ENCODE data around the gene SRGAP3. TPM values are rescaled to one million over a fixed set of nuclear protein-coding genes. Genes with fewer than 3 reads are reported as not detected.

SRGAP3 gene
- total and polyA plus RNA-seq, 2 donors: 3.9 to 4.4 TPM

DNA sequence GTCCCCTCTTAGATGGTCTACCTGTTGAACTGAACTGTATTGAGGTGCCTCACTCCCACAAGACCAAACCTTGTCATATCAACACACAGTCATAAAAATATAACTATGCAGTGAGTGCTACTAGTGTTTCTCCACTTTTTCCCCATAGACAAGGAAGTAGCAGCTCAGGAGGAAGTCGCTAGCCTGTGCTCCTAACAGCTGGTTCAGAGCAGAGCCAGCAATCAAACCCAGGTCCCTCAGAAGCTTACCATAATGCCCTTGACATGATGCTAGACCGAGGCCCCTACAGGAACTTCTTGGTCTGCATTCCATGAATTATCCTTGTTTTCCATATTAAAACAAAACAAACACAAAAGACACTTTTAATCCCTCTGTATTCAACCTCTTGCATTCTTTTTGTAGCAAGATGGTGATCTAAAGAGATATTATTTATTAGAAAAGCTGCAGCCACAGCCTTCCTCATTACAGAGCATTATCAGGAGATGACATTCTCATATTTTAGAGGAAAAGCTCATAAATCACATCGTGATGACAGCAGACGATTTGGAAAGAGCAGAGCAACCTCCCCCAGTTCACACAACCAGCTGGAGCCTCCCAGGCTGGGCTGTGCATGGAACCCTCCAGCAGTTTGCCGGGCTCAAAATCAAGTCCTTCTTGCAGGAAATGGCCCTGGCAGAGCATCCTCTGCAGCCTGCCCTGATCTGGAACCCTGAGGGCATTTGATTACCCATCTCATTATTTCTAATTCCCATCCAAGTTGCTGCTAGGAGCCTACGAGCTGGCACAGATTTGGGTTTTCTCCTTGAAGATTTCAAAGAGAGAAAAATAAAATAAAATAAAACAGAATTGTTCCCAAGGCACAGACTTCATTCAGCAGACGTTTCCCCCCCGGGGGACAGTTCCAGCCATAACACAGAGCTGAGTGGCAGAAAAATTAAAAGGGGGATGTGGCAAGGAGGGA lies 118.8 kb downstream of the SRGAP3 start:
- Histone ChIP-seq H3K27ac (ENCODE audit: low read depth in 1 of 2, low read length in 1 of 2) (no peak overlapping the region), H3K4me3 (ENCODE audit: low read length in 2 of 2) (no peak overlapping the region), H3K9me3 (ENCODE audit: control insufficient read depth in 2 of 2, insufficient read depth in 1 of 2, low read length in 1 of 2) (no peaks in the 10 kb centered on the region), H3K27me3 (ENCODE audit: control insufficient read depth in 2 of 2, insufficient read depth in 1 of 2, low read length in 1 of 2) (peaks cover 0 to 2% of the 10 kb centered on the region in 2 donors), H3K4me1 (ENCODE audit: control insufficient read depth in 2 of 2, insufficient read depth in 2 of 2, low read length in 2 of 2) (no peaks in the 10 kb centered on the region), H3K36me3 (ENCODE audit: control insufficient read depth in 2 of 2, insufficient read depth in 2 of 2, low read length in 1 of 2) (no peaks in the 10 kb centered on the region)
- 73% methylated on average over 8 of the region's 8 CpGs for WGBS
- no peak for DNase-seq (ENCODE audit: low read depth in 6 of 9, low spot score in 9 of 9)

- WGBS: 54% methylated on average over 2 of the region's 2 CpGs
- Histone ChIP-seq H3K36me3 (ENCODE audit: control insufficient read depth in 2 of 2, insufficient read depth in 2 of 2, low read length in 1 of 2) (no peaks in the 10 kb centered on the region), H3K4me3 (ENCODE audit: low read length in 2 of 2) (no peak overlapping the region), H3K9me3 (ENCODE audit: control insufficient read depth in 2 of 2, insufficient read depth in 1 of 2, low read length in 1 of 2) (no peaks in the 10 kb centered on the region), H3K4me1 (ENCODE audit: control insufficient read depth in 2 of 2, insufficient read depth in 2 of 2, low read length in 2 of 2) (no peaks in the 10 kb centered on the region), H3K27me3 (ENCODE audit: control insufficient read depth in 2 of 2, insufficient read depth in 1 of 2, low read length in 1 of 2) (no peaks in the 10 kb centered on the region), H3K27ac (ENCODE audit: low read depth in 1 of 2, low read length in 1 of 2) (no peak overlapping the region)
- DNase-seq (ENCODE audit: low read depth in 6 of 9, low spot score in 9 of 9): no peak
These were observed 120.1 kb downstream of the SRGAP3 start for GRCh38 chr3:9129365-9129764.

- H3K4me3 ChIP-seq (ENCODE audit: low read length in 2 of 2): no peak overlapping the region
- no peaks in the 10 kb centered on the region for H3K4me1 ChIP-seq (ENCODE audit: control insufficient read depth in 2 of 2, insufficient read depth in 2 of 2, low read length in 2 of 2)
- no peaks in the 10 kb centered on the region for H3K9me3 ChIP-seq (ENCODE audit: control insufficient read depth in 2 of 2, insufficient read depth in 1 of 2, low read length in 1 of 2)
- no peaks in the 10 kb centered on the region for H3K36me3 ChIP-seq (ENCODE audit: control insufficient read depth in 2 of 2, insufficient read depth in 2 of 2, low read length in 1 of 2)
- no peak for DNase-seq (ENCODE audit: low read depth in 6 of 9, low spot score in 9 of 9)
- 88% methylated on average over 7 of the region's 7 CpGs for WGBS
- no peak overlapping the region for H3K27ac ChIP-seq (ENCODE audit: low read depth in 1 of 2, low read length in 1 of 2)
- no peaks in the 10 kb centered on the region for H3K27me3 ChIP-seq (ENCODE audit: control insufficient read depth in 2 of 2, insufficient read depth in 1 of 2, low read length in 1 of 2)
These were observed 124.0 kb downstream of the SRGAP3 start for GRCh38 chr3:9125278-9125951.

DNA sequence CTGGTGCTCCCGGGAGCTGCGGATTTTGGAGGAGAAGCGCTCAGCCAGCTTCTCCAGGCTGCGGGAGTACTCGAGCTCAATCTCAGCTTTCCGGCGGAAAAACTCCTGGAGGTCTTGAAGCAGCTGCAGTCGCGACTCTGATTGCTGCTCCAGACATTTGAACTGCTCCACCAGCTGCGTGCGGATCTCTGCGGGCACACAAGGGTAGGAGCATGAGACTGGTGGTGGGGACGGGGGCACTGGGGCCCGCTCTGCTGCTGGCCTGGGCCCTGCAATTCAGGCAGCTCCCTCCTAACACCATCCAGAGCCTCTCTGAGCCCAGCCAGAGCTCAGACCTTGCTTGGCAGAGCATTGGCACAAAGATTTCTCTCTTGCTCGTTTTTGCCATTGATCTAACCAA lies 124.7 kb downstream of the SRGAP3 start:
- H3K36me3 ChIP-seq (ENCODE audit: control insufficient read depth in 2 of 2, insufficient read depth in 2 of 2, low read length in 1 of 2): no peaks in the 10 kb centered on the region
- no peak overlapping the region for H3K4me3 ChIP-seq (ENCODE audit: low read length in 2 of 2)
- H3K27me3 ChIP-seq (ENCODE audit: control insufficient read depth in 2 of 2, insufficient read depth in 1 of 2, low read length in 1 of 2): no peaks in the 10 kb centered on the region
- H3K27ac ChIP-seq (ENCODE audit: low read depth in 1 of 2, low read length in 1 of 2): no peak overlapping the region
- H3K4me1 ChIP-seq (ENCODE audit: control insufficient read depth in 2 of 2, insufficient read depth in 2 of 2, low read length in 2 of 2): no peaks in the 10 kb centered on the region
- no peaks in the 10 kb centered on the region for H3K9me3 ChIP-seq (ENCODE audit: control insufficient read depth in 2 of 2, insufficient read depth in 1 of 2, low read length in 1 of 2)
- 96% methylated on average over 15 of the region's 15 CpGs for WGBS
- DNase-seq (ENCODE audit: low read depth in 6 of 9, low spot score in 9 of 9): no peak

GRCh38 chr3:9123840-9124239 lies 125.6 kb downstream of the SRGAP3 start:
- Histone ChIP-seq H3K27ac (ENCODE audit: low read depth in 1 of 2, low read length in 1 of 2) (no peak overlapping the region), H3K9me3 (ENCODE audit: control insufficient read depth in 2 of 2, insufficient read depth in 1 of 2, low read length in 1 of 2) (peaks cover 0 to 3% of the 10 kb centered on the region in 2 donors), H3K4me1 (ENCODE audit: control insufficient read depth in 2 of 2, insufficient read depth in 2 of 2, low read length in 2 of 2) (no peaks in the 10 kb centered on the region), H3K27me3 (ENCODE audit: control insufficient read depth in 2 of 2, insufficient read depth in 1 of 2, low read length in 1 of 2) (no peaks in the 10 kb centered on the region), H3K36me3 (ENCODE audit: control insufficient read depth in 2 of 2, insufficient read depth in 2 of 2, low read length in 1 of 2) (no peaks in the 10 kb centered on the region), H3K4me3 (ENCODE audit: low read length in 2 of 2) (no peak overlapping the region)
- no peak for DNase-seq (ENCODE audit: low read depth in 6 of 9, low spot score in 9 of 9)
- WGBS: 95% methylated on average over 4 of the region's 4 CpGs

GRCh38 chr3:9122732-9123364 lies 126.6 kb downstream of the SRGAP3 start:
- 97% methylated on average over 7 of the region's 7 CpGs for WGBS
- Histone ChIP-seq H3K9me3 (ENCODE audit: control insufficient read depth in 2 of 2, insufficient read depth in 1 of 2, low read length in 1 of 2) (peaks cover 0 to 3% of the 10 kb centered on the region in 2 donors), H3K36me3 (ENCODE audit: control insufficient read depth in 2 of 2, insufficient read depth in 2 of 2, low read length in 1 of 2) (no peaks in the 10 kb centered on the region), H3K27ac (ENCODE audit: low read depth in 1 of 2, low read length in 1 of 2) (no peak overlapping the region), H3K4me1 (ENCODE audit: control insufficient read depth in 2 of 2, insufficient read depth in 2 of 2, low read length in 2 of 2) (no peaks in the 10 kb centered on the region), H3K4me3 (ENCODE audit: low read length in 2 of 2) (no peak overlapping the region), H3K27me3 (ENCODE audit: control insufficient read depth in 2 of 2, insufficient read depth in 1 of 2, low read length in 1 of 2) (no peaks in the 10 kb centered on the region)
- DNase-seq (ENCODE audit: low read depth in 6 of 9, low spot score in 9 of 9): no peak

DNA sequence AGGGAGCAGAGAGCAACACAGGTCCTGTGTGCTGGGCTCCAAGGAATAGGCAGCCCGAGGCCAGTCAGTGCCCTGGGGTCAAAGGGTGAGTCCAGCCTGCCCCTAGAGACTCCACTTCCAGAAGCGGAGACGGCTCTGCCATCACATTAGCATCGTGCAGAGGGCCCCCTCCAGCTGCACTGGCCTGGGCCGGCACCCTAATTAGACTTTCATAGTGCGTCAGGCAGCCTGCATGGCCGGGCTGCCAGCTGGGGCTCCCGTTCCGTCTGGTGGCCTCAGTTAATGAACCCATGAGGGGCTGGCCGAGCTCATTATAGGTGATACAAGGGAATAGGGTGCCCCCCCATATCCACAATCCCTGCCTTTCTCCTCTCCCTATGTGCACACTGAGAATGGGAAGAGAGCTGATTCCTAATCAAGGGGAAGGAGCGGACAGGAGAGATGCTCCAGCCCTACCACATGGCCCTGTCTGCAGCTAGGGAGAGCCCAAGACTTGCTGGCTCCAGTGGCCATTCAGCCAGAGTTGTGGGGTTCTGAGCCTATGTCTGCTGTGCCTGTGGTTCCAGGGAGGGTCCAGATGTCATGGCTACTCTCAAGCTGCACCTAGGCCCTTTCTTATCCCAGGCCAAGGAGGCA lies 128.0 kb downstream of the SRGAP3 start:
- DNase-seq (ENCODE audit: low read depth in 6 of 9, low spot score in 9 of 9): no peak
- Histone ChIP-seq H3K4me3 (ENCODE audit: low read length in 2 of 2) (no peak overlapping the region), H3K27me3 (ENCODE audit: control insufficient read depth in 2 of 2, insufficient read depth in 1 of 2, low read length in 1 of 2) (no peaks in the 10 kb centered on the region), H3K4me1 (ENCODE audit: control insufficient read depth in 2 of 2, insufficient read depth in 2 of 2, low read length in 2 of 2) (no peaks in the 10 kb centered on the region), H3K27ac (ENCODE audit: low read depth in 1 of 2, low read length in 1 of 2) (no peak overlapping the region), H3K36me3 (ENCODE audit: control insufficient read depth in 2 of 2, insufficient read depth in 2 of 2, low read length in 1 of 2) (no peaks in the 10 kb centered on the region), H3K9me3 (ENCODE audit: control insufficient read depth in 2 of 2, insufficient read depth in 1 of 2, low read length in 1 of 2) (peaks cover 0 to 3% of the 10 kb centered on the region in 2 donors)
- WGBS: 97% methylated on average over 11 of the region's 11 CpGs

DNA sequence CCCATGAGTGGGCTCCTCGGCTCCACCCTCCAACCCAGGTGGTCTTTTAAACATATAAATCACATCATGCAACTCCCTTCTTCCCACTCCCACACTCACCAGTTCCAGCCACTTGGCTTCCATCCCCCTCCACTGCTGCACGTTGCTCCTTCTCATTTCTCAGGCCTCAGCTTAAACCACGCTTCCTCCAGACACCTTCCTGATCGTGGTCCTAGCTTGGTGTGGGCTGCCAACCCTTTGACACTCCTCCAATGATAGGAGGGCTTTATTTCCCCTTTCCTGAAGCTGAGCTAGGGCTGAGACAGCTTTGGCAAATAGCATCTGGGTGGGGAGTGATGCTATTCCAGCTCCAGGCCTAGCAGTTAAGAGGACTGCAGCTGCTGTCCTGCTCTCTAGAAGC lies 130.1 kb downstream of the SRGAP3 start:
- H3K4me3 ChIP-seq (ENCODE audit: low read length in 2 of 2): no peak overlapping the region
- 45% methylated on average over 4 of the region's 4 CpGs for WGBS

More for the DNA sequence above, 130.1 kb downstream of the SRGAP3 start:
- Histone ChIP-seq H3K4me1 (ENCODE audit: control insufficient read depth in 2 of 2, insufficient read depth in 2 of 2, low read length in 2 of 2) (no peaks in the 10 kb centered on the region), H3K36me3 (ENCODE audit: control insufficient read depth in 2 of 2, insufficient read depth in 2 of 2, low read length in 1 of 2) (no peaks in the 10 kb centered on the region), H3K9me3 (ENCODE audit: control insufficient read depth in 2 of 2, insufficient read depth in 1 of 2, low read length in 1 of 2) (peaks cover 0 to 3% of the 10 kb centered on the region in 2 donors), H3K27ac (ENCODE audit: low read depth in 1 of 2, low read length in 1 of 2) (no peak overlapping the region), H3K27me3 (ENCODE audit: control insufficient read depth in 2 of 2, insufficient read depth in 1 of 2, low read length in 1 of 2) (no peaks in the 10 kb centered on the region)
- DNase-seq (ENCODE audit: low read depth in 6 of 9, low spot score in 9 of 9): no peak

All from thymus (tissue), 11 donors.